NCI-H2171 treated with DMSO at 0.1 percent for 48 hours (cell line): ENCODE results near the gene PRTFDC1.

ENCODE experiments used
- DNase-seq: peaks from one replicate; lab custom pipeline; 2025; lab: John Stamatoyannopoulos, UW

PRTFDC1 gene

DNA sequence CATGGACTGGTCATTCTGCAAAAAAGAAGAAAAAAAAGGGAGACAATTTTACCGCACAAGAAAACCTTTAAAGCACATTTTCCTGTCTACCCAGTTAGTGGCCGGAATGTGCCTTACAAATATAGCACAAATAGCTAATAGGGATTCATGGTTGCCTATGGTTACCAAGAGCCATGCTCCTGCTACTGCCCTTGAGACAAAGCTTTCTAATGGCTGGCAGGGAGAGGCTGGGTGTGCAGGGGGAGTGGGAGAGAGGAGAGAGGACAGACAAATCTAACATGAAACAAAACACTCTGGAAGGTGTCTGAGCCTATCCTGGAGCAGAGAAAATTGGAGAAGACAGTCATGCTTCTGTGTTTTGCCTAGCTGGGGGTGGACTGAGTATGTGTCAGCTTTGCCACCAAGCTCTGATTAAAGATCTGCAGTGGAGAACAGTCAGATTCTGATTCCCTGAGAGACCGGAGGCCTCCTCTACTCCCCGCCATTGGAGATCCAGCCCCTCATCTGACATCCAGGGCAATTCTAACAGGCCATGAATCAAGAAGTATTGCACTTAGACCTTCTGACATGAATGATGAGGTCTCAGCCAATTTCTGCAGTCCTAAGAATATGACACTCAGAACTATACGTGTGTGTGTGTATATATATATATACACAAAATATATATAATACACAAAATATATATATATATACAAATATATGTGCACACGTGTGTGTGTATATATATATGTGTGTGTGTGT is 80.2 kb downstream of the PRTFDC1 start:
- DNase-seq = no peak

DNA sequence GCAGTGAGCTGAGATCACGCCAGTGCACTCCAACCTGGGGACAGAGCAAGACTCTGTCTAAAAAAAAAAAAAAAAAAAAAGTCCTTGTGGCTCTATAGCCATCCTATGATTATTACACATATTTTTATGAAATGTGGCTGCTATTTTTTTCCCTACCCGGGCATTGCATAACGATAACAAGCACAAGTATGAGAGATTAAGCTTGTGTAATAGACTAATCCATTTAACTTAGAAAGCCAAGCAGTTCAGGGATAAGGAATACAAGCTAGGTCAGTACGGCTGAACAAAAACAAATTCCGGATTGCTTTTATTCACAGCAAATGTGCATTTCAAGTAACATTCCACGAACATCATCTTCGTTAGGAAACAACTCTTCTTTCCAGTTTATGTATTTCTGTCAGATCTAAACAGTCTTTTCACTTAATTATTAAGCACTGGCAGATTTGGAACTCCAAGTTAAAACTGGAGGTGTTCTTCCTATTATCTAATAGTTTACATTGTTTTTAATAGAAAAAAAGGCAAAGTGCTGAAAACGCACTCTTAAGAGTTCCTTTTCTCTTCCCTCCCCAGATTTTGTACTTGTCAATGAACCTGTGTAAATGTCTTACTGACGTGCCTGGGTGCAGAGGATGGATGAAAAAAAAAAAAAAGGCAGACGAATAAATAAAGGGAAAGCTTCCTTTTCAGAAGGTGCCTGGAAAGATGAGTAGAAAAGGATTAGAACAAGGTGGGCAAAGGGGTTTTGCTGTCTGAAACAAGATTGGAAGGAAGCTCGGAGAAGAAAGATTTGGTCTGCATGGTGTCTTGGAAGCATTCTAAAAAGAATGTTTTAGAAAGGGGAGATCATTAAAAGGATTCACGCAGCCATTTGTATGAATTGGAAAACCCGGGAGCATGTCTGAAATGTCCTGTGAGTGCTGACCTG is 81.1 kb downstream of the PRTFDC1 start:
- DNase-seq = no peak

DNA sequence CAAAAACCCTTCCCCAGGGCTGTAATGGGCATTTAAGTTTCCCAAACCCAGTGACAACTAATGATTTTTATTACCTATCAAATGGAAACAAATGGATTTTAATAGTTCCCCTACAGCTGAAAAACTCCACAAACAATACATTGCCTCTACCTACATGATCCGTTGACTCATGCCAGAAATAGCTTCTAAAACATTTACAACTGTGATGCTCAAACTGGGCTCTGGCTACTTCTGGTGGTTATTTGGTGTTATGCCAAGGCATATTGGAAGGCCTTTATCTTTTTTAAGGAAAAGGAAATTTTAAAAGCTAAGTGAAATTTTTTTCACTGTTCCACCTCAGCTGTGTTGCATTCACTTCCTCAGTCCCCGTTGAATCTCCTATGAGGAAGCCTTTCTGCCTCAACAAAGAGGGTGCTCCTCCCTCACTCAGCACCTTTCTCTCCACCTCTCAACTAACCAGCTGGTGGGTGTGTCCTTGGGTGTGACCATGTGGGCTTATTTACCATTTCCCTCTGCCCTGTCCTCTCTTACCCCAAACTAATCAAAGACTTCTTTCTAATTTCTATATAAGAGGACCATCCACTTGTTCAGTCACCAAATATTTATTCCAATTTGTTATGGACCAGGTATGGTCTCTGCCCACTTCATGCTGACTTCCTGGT is 82.9 kb downstream of the PRTFDC1 start:
- no peak for DNase-seq

DNA sequence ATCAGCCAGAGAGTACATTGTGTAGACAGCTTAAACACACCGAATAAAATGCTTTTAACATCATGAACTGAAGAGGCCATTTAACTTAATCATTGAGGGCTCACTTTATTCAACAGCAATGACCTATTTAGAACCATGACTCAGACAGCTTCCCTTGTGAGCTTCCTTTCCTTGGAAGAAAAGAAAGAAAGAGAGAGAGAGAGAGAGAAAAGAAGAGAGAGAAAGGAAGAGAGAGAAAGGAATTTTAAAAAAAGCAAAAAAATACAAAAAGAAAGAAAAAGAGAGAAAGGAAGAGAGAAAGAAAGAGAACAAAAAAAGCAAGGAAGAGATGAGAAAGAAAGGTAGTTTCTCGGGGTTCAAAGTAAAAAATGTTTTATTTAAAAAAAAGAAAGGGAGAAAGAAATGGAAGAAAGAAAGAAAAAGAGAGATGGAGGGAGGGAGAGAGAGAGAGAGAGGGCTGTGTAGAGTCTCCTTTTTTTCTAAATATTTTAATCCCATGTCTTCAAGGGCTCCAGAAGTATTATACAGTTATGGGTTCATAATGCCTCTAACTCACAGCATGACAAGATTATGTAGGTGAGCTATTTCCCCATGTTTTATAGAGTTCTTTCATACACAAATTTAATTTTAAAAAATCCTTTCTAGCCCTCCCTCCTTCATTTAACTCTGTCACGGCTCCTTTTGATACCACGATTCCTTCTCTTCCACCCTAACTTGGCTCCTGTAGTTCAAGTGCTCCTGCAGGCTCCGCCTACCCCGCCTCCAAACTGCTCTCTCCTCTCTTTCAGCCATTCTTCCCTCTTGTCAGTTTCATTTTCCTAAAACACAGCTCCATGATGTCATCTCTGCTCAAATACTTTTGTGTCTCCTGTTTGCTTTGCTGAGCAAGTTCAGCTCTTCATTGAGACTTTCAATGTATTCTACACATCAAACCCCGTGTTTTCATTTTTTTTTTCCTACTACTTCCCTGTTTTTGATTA is 85.5 kb downstream of the PRTFDC1 start:
- no peak for DNase-seq

DNA sequence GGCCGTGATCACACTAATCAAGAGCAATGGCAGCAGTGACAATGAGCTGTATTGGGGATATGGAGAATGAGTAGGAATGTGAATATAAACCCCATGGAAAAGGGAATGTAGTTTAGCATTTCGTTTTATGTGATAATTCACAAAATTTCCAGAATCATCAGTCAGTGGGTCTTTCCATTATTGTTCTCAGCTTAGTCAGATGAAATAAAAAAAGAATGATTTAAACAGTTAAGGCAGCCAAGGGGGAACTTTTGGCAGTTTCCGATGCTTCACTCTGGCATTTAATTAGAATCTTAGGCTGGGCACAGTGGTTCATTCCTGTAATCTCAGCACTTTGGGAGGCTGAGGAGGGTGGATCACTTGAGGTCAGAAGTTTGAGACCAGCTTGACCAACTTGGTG is 86.6 kb downstream of the PRTFDC1 start:
- no peak for DNase-seq

GRCh38 chr10:24862589-24862988 is 89.8 kb downstream of the PRTFDC1 start:
- DNase-seq = no peak

- DNase-seq = peak; percentile 77
Observed at GRCh38 chr10:24858288-24859270, 93.8 kb downstream of the PRTFDC1 start.

DNA sequence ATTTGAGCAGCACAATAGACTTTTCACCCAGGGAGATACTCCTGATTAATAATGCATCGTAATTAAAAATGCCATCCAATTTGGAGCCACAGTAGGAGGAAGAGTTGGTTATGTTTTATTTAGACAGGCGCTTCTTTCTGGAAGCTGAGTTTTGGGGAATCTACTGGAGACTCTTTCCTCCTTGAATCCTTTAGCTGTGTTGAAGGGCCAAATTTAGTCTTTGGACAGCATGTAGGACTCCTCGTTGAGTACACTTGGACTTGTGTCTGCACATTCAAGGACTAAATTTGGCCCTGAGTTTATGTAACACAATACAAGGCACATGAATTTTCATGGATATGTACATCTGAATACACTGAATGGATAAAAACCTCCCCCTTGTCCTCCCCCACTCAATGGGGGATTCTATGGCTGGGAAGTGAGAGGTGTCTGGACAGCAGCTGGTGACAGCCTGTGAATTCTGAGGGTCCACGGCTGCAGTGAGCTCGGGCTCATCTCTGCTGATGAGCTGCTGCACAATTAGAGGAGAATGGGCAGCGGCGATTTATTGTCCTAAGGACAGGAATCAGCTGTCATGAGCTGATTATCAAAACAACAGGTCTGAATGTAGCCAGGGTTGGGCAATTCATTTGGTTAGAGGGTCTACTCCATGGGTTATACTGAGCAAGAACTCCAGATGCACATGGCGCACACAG is 95.2 kb downstream of the PRTFDC1 start:
- no peak for DNase-seq

DNA sequence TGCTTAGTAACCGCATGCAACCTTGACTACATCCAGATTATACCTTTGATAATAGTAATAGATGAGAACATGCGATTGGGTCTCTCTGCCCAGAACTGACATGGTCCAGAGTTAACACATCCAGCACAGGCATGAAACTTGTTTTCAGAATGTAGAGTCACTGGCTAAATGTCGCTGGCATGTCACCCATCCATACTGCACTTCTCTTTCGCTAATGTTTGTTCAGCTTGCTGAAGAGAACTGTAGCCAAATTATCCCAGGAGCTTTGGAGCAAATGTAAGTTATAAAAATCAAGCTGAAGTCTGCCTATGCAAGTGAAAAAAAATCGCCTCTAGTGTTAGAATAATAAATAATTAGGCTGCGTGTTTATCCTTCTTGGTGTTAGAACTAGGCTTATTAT is 98.2 kb downstream of the PRTFDC1 start:
- no peak for DNase-seq

GRCh38 chr10:24853661-24854060 is 98.7 kb downstream of the PRTFDC1 start:
- no peak for DNase-seq

GRCh38 chr10:24851629-24852028 is 100.8 kb downstream of the PRTFDC1 start:
- DNase-seq = no peak

- DNase-seq = no peak
Observed at GRCh38 chr10:24850727-24851296, 101.6 kb downstream of the PRTFDC1 start.

GRCh38 chr10:24849501-24850299 is 102.7 kb downstream of the PRTFDC1 start:
- no peak for DNase-seq

DNA sequence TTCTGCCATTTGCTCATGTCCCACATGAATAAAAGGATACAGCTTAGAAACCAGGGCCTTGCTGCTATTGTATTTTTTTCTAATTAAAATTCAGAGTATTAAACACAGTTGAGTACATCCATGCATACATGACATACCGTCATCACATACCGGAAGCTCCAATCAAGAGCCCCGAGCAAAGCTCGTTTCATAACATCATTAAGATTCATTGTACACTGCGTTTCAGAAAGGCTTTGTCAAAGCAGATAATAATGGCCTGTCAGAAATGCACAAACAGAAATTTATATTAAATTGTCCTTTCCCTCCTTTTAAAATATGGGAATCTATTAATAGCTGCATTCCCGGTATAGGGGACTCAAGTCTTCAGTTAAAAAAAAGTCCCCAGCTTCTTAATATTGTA is 103.4 kb downstream of the PRTFDC1 start:
- no peak for DNase-seq

GRCh38 chr10:24848195-24848594 is 104.2 kb downstream of the PRTFDC1 start:
- no peak for DNase-seq

DNA sequence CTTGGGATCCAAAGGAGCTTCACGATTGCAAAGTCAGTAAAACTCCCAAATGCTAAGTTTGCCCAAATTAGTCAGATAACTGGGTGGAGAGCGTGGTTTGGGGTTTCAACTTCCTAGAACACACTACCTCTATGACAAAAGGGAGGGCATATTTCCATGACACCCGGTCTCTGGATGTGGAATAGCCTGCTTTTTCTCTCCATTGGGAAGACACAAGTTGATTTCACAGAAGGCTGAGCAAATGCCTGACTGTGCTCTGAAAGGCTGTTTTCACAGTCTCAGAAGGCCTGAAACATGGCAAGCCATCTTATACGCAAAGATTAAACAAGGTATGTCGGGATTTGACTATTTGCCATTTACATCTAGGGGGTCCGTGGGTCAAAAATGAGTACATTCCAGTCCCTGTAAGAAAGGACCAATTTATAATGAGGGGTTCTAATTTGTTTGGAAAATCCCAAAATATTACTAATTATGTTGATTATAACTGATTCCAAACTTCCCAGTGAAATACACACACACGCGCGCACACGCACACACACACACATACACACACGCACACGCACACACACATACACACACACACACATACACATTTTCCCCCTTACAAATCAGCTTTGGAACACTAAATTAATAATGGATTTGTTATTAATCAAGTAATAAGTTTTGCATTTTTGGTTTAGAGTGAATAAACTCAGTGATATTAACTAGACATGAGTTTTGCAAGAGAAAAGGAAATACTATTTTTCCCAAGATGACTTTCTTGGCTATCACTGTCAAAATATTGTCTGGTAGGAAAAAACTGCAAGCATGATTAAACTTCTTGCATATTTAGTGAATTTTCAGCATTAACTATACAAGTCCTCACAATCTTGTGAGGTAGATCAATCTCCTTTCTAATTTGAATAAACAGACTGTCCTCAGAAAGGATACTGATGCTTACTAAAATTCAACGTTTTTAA is 105.0 kb downstream of the PRTFDC1 start:
- no peak for DNase-seq

DNA sequence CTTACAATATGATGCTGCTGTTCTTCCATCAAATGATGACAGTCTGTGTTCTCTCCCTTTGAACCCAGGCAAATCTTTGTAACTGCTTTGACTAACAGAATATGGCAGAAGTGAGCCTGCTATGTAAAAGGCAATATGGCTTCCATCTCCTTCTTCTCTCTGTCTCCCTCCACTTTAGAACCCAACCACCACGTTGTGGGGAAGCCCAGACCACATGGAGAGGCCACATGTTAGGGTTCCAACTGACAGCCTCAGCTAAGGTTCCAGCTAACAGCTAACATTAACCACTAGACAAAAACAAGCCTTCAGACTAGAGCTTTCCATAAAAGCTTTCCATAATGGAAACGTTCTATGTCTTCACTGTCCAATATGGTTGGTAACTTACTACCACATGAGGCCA is 107.7 kb downstream of the PRTFDC1 start:
- no peak for DNase-seq
